ENCODE measurements around the gene GIGYF2. TPM values are rescaled to one million over a fixed set of nuclear protein-coding genes. Genes with fewer than 3 reads are reported as not detected.

GIGYF2 gene
- polyA plus RNA-seq, 1 of the 3 experiments (the other 2 are of a cell fraction), result 12.8 TPM

- 80% methylated on average over 4 of the region's 4 CpGs for WGBS (ENCODE audit: low lambda C conversion rate)
- no peak overlapping the region for H3K4me3 ChIP-seq (ENCODE audit: low read depth in 2 of 2, low read length in 1 of 2)
- H3K27ac ChIP-seq (ENCODE audit: low read depth in 2 of 2, low read length in 1 of 2), result no peak overlapping the region
- H2AFZ ChIP-seq (ENCODE audit: low read depth), result no peak overlapping the region
- ChIA-PET POLR2A (no interaction called here), CTCF (interaction anchor here (2.1 kb wide), 1 partner anchor 394 kb away, joined by 8 read pairs; the partner anchor contains the start of gene ATG16L1)
- H3K27me3 ChIP-seq (ENCODE audit: insufficient read depth), result no peaks in the 10 kb centered on the region
- no peaks in the 10 kb centered on the region for H4K20me1 ChIP-seq (ENCODE audit: insufficient read depth)
- peaks cover 0 to 9% of the 10 kb centered on the region in 2 experiments; a peak in 1 of 4 replicates for H3K4me1 ChIP-seq (ENCODE audit: control insufficient read depth in 1 of 2, insufficient read depth in 2 of 2, low read depth in 1 of 2, low read length in 1 of 2)
- no peak for DNase-seq
- no peak overlapping the region for H3K4me2 ChIP-seq
- no peaks in the 10 kb centered on the region for H3K9me2 ChIP-seq
- no peaks in the 10 kb centered on the region for H3K79me2 ChIP-seq (ENCODE audit: insufficient read depth)
- no peaks in the 10 kb centered on the region for H3K9me3 ChIP-seq
- H3K9ac ChIP-seq, result no peak overlapping the region
- peaks cover 9% of the 10 kb centered on the region for H3F3A ChIP-seq (replicated peaks; ENCODE audit: insufficient read depth)
- TF ChIP-seq RFX5 (IDR thresholded peaks at IDR 0.05; ENCODE audit: low read length) (no peak), FOSL2 (IDR thresholded peaks at IDR 0.05; ENCODE audit: borderline replicate concordance, low read depth) (no peak), GABPA (IDR thresholded peaks at IDR 0.05; ENCODE audit: low read depth) (no peak), EP300 (IDR thresholded peaks at IDR 0.05; ENCODE audit: borderline replicate concordance in 1 of 2, low read depth in 1 of 2, low read length in 1 of 2) (no peak), MAX (IDR thresholded peaks at IDR 0.05; ENCODE audit: low read depth) (no peak), ELF1 (IDR thresholded peaks at IDR 0.05) (no peak), RCOR1 (IDR thresholded peaks at IDR 0.05; ENCODE audit: low read length) (no peak), MXI1 (IDR thresholded peaks at IDR 0.05; ENCODE audit: low read depth, low read length) (no peak), USF1 (IDR thresholded peaks at IDR 0.05; ENCODE audit: borderline replicate concordance, low read depth) (no peak), USF2 (IDR thresholded peaks at IDR 0.05; ENCODE audit: borderline replicate concordance, low read depth, low read length) (no peak), YY1 (IDR thresholded peaks at IDR 0.05; ENCODE audit: low read depth) (no peak), TCF12 (IDR thresholded peaks at IDR 0.05) (no peak), POLR2AphosphoS5 (IDR thresholded peaks at IDR 0.05; ENCODE audit: low read depth, low read length) (no peak)
- H3K36me3 ChIP-seq (replicated peaks in 1 of 2; ENCODE audit: control insufficient read depth in 1 of 2, insufficient read depth in 2 of 2, low read length in 1 of 2), result peaks cover 24 to 40% of the 10 kb centered on the region in 2 experiments
These were observed 160.0 kb downstream of the GIGYF2 start for GRCh38 chr2:232857158-232857563.

- H3F3A ChIP-seq (replicated peaks; ENCODE audit: insufficient read depth), result no peaks in the 10 kb centered on the region
- H3K4me1 ChIP-seq (ENCODE audit: control insufficient read depth in 1 of 2, insufficient read depth in 2 of 2, low read depth in 1 of 2, low read length in 1 of 2), result no peaks in the 10 kb centered on the region
- H3K4me2 ChIP-seq, result no peak overlapping the region
- no peak for DNase-seq
- ChIA-PET CTCF (interaction anchor here (0.5 to 0.6 kb wide), 2 partner anchors 113 to 190 kb away, joined by 3 read pairs; no protein-coding TSS in a partner anchor), POLR2A (no interaction called here)
- peaks cover 17 to 44% of the 10 kb centered on the region in 2 experiments for H3K36me3 ChIP-seq (replicated peaks in 1 of 2; ENCODE audit: control insufficient read depth in 1 of 2, insufficient read depth in 2 of 2, low read length in 1 of 2)
- no peaks in the 10 kb centered on the region for H3K79me2 ChIP-seq (ENCODE audit: insufficient read depth)
- no peaks in the 10 kb centered on the region for H3K9me3 ChIP-seq
- H3K27ac ChIP-seq (ENCODE audit: low read depth in 2 of 2, low read length in 1 of 2), result no peak overlapping the region
- no peak overlapping the region for H3K4me3 ChIP-seq (ENCODE audit: low read depth in 2 of 2, low read length in 1 of 2)
- H3K9me2 ChIP-seq, result no peaks in the 10 kb centered on the region
- WGBS (ENCODE audit: low lambda C conversion rate), result 94% methylated on average over 4 of the region's 4 CpGs
- H4K20me1 ChIP-seq (ENCODE audit: insufficient read depth), result no peaks in the 10 kb centered on the region
- H3K27me3 ChIP-seq (ENCODE audit: insufficient read depth), result no peaks in the 10 kb centered on the region
- H3K9ac ChIP-seq, result no peak overlapping the region
- H2AFZ ChIP-seq (ENCODE audit: low read depth), result no peak overlapping the region
- TF ChIP-seq RAD21 (IDR thresholded peaks at IDR 0.05; ENCODE audit: low read length), result no peak
- TF ChIP-seq ZBTB33 (IDR thresholded peaks at IDR 0.05; ENCODE audit: borderline replicate concordance, low read depth), result no peak
- TF ChIP-seq JUND (IDR thresholded peaks at IDR 0.05), result no peak
- TF ChIP-seq POLR2AphosphoS5 (IDR thresholded peaks at IDR 0.05; ENCODE audit: low read depth, low read length), result no peak
- no peak for TF ChIP-seq ELF1 (IDR thresholded peaks at IDR 0.05)
- no peak for TF ChIP-seq GATA2 (CRISPR knock-in tag; IDR thresholded peaks at IDR 0.05)
- no peak for TF ChIP-seq PBX3 (IDR thresholded peaks at IDR 0.05)
- TF ChIP-seq IRF3 (IDR thresholded peaks at IDR 0.05; ENCODE audit: low read depth, low read length), result no peak
- TF ChIP-seq YY1 (IDR thresholded peaks at IDR 0.05; ENCODE audit: low read depth), result no peak
- TF ChIP-seq USF1 (IDR thresholded peaks at IDR 0.05; ENCODE audit: borderline replicate concordance, low read depth), result no peak
- TF ChIP-seq EZH2phosphoT487 (IDR thresholded peaks at IDR 0.05; ENCODE audit: borderline replicate concordance, low read depth), result no peak
- TF ChIP-seq SMC3 (IDR thresholded peaks at IDR 0.05; ENCODE audit: low read depth, low read length), result no peak
- TF ChIP-seq EP300 (IDR thresholded peaks at IDR 0.05; ENCODE audit: borderline replicate concordance in 1 of 2, low read depth in 1 of 2, low read length in 1 of 2), result no peak
These were observed 162.3 kb downstream of the GIGYF2 start for GRCh38 chr2:232859385-232859916.
